Activated T-cell treated with anti-CD3 and anti-CD28 coated beads, Interleukin-2, amount 50 U/mL, for 4 hours (primary cell): ENCODE results near the gene ZNF446. TPM values are rescaled to one million over a fixed set of nuclear protein-coding genes. Genes with fewer than 3 reads are reported as not detected.
A peak's percentile ranks its signal among the peaks of the same experiment; 100 is the strongest.
"Not testable (repeated sequence)": the region's sequence is repeated elsewhere in the genome, so short reads cannot be mapped to it uniquely, and the experiment has no call there.

ENCODE experiments used
- ATAC-seq, 2 donors: fragments of 200-7000 bp; cut with Tn5 transposase; one replicate each; pipeline ENCODE4 v1.10.0; 2021
- DNase-seq: peaks from one replicate; pipeline ENCODE4 v3.0.0-alpha.2; 2020
- H3K27me3 Mint-ChIP-seq: one replicate; pipeline ENCODE4 v1.8.0; 2021; ENCODE audit warnings: low read depth, mixed read lengths
- H3K36me3 Mint-ChIP-seq: one replicate; pipeline ENCODE4 v1.8.0; 2022; ENCODE audit warnings: mixed read lengths; ENCODE audit not compliant: insufficient read depth
- H3K4me1 Mint-ChIP-seq: one replicate; pipeline ENCODE4 v1.8.0; 2021; ENCODE audit warnings: low read depth, mixed read lengths
- H3K4me3 Mint-ChIP-seq: one replicate; pipeline ENCODE4 v1.8.0; 2021; ENCODE audit warnings: mild to moderate bottlenecking, moderate library complexity, mixed read lengths
- H3K9me3 Mint-ChIP-seq: one replicate; pipeline ENCODE4 v1.8.0; 2021; ENCODE audit warnings: mixed read lengths
- total RNA-seq, 3 donors: library from RNA; stranded (reverse); gene quantifications; one replicate each; pipeline ENCODE4 v1.2.1, GENCODE V29; 2021

ZNF446 gene
- total RNA-seq, 3 donors from 2014 or later = 5.3 to 6.4 (median 6.0) TPM

GRCh38 chr19:58456111-58456510 is 20.0 kb upstream of the ZNF446 start:
- ATAC-seq (no peak), DNase-seq (no peak)
- peaks cover 11% of the 10 kb centered on the region for H3K4me1 Mint-ChIP-seq
- no peak overlapping the region for H3K4me3 Mint-ChIP-seq
- peaks cover 10% of the 10 kb centered on the region for H3K36me3 Mint-ChIP-seq
- H3K9me3 Mint-ChIP-seq = no peaks in the 10 kb centered on the region
- peaks cover 2% of the 10 kb centered on the region for H3K27me3 Mint-ChIP-seq

- no peak for DNase-seq
- Mint-ChIP-seq H3K4me3 (no peak overlapping the region), H3K36me3 (peaks cover 6% of the 10 kb centered on the region), H3K4me1 (no peaks in the 10 kb centered on the region), H3K9me3 (no peaks in the 10 kb centered on the region), H3K27me3 (no peaks in the 10 kb centered on the region)
- ATAC-seq = no peak
These were observed 16.1 kb upstream of the ZNF446 start for GRCh38 chr19:58460039-58460438.

GRCh38 chr19:58466089-58466759 is 9.9 kb upstream of the ZNF446 start:
- no peaks in the 10 kb centered on the region for H3K27me3 Mint-ChIP-seq
- ATAC-seq = peak; percentile 2 to 11
- H3K36me3 Mint-ChIP-seq = peaks cover 3% of the 10 kb centered on the region

GRCh38 chr19:58466760-58467589 is 9.2 kb upstream of the ZNF446 start, which contains the start of gene ZNF324:
Gene ZNF324 (plus strand): TSS chr19:58467080. CDS start chr19:58469186, 2,106 bp downstream.
- H3K36me3 Mint-ChIP-seq = peaks cover 3% of the 10 kb centered on the region
- ATAC-seq (peak; percentile 95 to 97), DNase-seq (peak; percentile 96)
- no peaks in the 10 kb centered on the region for H3K27me3 Mint-ChIP-seq
- peak within 1 kb of the TSS; percentile 88 for H3K4me3 Mint-ChIP-seq
- H3K4me1 Mint-ChIP-seq = peaks cover 17% of the 10 kb centered on the region
- H3K9me3 Mint-ChIP-seq = no peaks in the 10 kb centered on the region

More at GRCh38 chr19:58466089-58466759, 9.9 kb upstream of the ZNF446 start:
- H3K4me1 Mint-ChIP-seq = peaks cover 17% of the 10 kb centered on the region
- DNase-seq = no peak
- H3K9me3 Mint-ChIP-seq = no peaks in the 10 kb centered on the region
- H3K4me3 Mint-ChIP-seq = peak overlapping the region; percentile 88

GRCh38 chr19:58468216-58468839 is 7.8 kb upstream of the ZNF446 start:
- peaks cover 9% of the 10 kb centered on the region for H3K36me3 Mint-ChIP-seq
- DNase-seq (no peak), ATAC-seq (no peak)
- no peaks in the 10 kb centered on the region for H3K9me3 Mint-ChIP-seq
- no peaks in the 10 kb centered on the region for H3K27me3 Mint-ChIP-seq
- H3K4me3 Mint-ChIP-seq = peak overlapping the region; percentile 88
- H3K4me1 Mint-ChIP-seq = peaks cover 17% of the 10 kb centered on the region

- ATAC-seq (no peak), DNase-seq (no peak)
- Mint-ChIP-seq H3K4me3 (peak overlapping the region; percentile 33), H3K9me3 (no peaks in the 10 kb centered on the region), H3K27me3 (no peaks in the 10 kb centered on the region), H3K4me1 (peaks cover 17% of the 10 kb centered on the region), H3K36me3 (peaks cover 9% of the 10 kb centered on the region)
These were observed 6.7 kb upstream of the ZNF446 start for GRCh38 chr19:58469241-58470013.

- peaks cover 27% of the 10 kb centered on the region for H3K4me1 Mint-ChIP-seq
- not testable (repeated sequence) for H3K36me3 Mint-ChIP-seq, H3K27me3 Mint-ChIP-seq, H3K9me3 Mint-ChIP-seq, ATAC-seq, H3K4me3 Mint-ChIP-seq, DNase-seq
These were observed 5.2 kb upstream of the ZNF446 start for GRCh38 chr19:58470837-58471543.

GRCh38 chr19:58471736-58472135 is 4.4 kb upstream of the ZNF446 start:
- no peaks in the 10 kb centered on the region for H3K27me3 Mint-ChIP-seq
- no peak overlapping the region for H3K4me3 Mint-ChIP-seq
- DNase-seq (no peak), ATAC-seq (no peak)
- peaks cover 9% of the 10 kb centered on the region for H3K36me3 Mint-ChIP-seq
- H3K9me3 Mint-ChIP-seq = no peaks in the 10 kb centered on the region
- peaks cover 31% of the 10 kb centered on the region for H3K4me1 Mint-ChIP-seq

GRCh38 chr19:58473775-58474174 is 2.4 kb upstream of the ZNF446 start:
- Mint-ChIP-seq H3K4me1 (peaks cover 22% of the 10 kb centered on the region), H3K36me3 (peaks cover 9% of the 10 kb centered on the region), H3K4me3 (peak overlapping the region; percentile 90), H3K27me3 (no peaks in the 10 kb centered on the region), H3K9me3 (no peaks in the 10 kb centered on the region)
- no peak for DNase-seq
- no peak for ATAC-seq

- H3K4me3 Mint-ChIP-seq = peak overlapping the region; percentile 90
- H3K4me1 Mint-ChIP-seq = peaks cover 19% of the 10 kb centered on the region
- ATAC-seq = no peak
- H3K36me3 Mint-ChIP-seq = peaks cover 9% of the 10 kb centered on the region
- no peak for DNase-seq
- H3K27me3 Mint-ChIP-seq = no peaks in the 10 kb centered on the region
- no peaks in the 10 kb centered on the region for H3K9me3 Mint-ChIP-seq
These were observed 1.7 kb upstream of the ZNF446 start for GRCh38 chr19:58474291-58474996.

GRCh38 chr19:58474997-58475713 is 997 bp upstream of the ZNF446 start:
- peaks cover 9% of the 10 kb centered on the region for H3K36me3 Mint-ChIP-seq
- peak in 1 of 2 donors; percentile 1 for ATAC-seq

GRCh38 chr19:58476498-58477015 is 405 bp downstream of the ZNF446 start:
- Mint-ChIP-seq H3K27me3 (no peaks in the 10 kb centered on the region), H3K9me3 (no peaks in the 10 kb centered on the region), H3K4me1 (peaks cover 19% of the 10 kb centered on the region), H3K4me3 (peak overlapping the region; percentile 90), H3K36me3 (peaks cover 6% of the 10 kb centered on the region)
- ATAC-seq = no peak
- no peak for DNase-seq

More at GRCh38 chr19:58474997-58475713, 997 bp upstream of the ZNF446 start:
- Mint-ChIP-seq H3K27me3 (no peaks in the 10 kb centered on the region), H3K9me3 (no peaks in the 10 kb centered on the region), H3K4me3 (peak overlapping the region; percentile 90), H3K4me1 (peaks cover 19% of the 10 kb centered on the region)
- no peak for DNase-seq
